GM18870 (cell line): ENCODE results near the gene UGT1A7.

Experiments used
- ATAC-seq: cut with Tn5 transposase; IDR thresholded peaks from one replicate; pipeline ENCODE4 v1.9.1; 2021; ENCODE audit warnings: moderate library complexity; ENCODE audit not compliant: unreplicated experiment

Gene UGT1A7

GRCh38 chr2:233816771-233817170 is 135.1 kb downstream of the UGT1A7 start:
- ATAC-seq: no peak

GRCh38 chr2:233817361-233817911 is 135.7 kb downstream of the UGT1A7 start:
- no peak for ATAC-seq

- no peak for ATAC-seq
These were observed 136.4 kb downstream of the UGT1A7 start for GRCh38 chr2:233817995-233818638.

- no peak for ATAC-seq
These were observed 137.2 kb downstream of the UGT1A7 start for GRCh38 chr2:233818639-233819621.

GRCh38 chr2:233819884-233820773 is 138.4 kb downstream of the UGT1A7 start:
- no peak for ATAC-seq

- no peak for ATAC-seq
These were observed 139.0 kb downstream of the UGT1A7 start for GRCh38 chr2:233820774-233821105.

GRCh38 chr2:233821196-233821595 is 139.5 kb downstream of the UGT1A7 start:
- ATAC-seq: no peak

GRCh38 chr2:233821709-233822100 is 140.0 kb downstream of the UGT1A7 start:
- ATAC-seq: no peak

GRCh38 chr2:233822101-233822771 is 140.5 kb downstream of the UGT1A7 start:
- no peak for ATAC-seq
